ENCODE measurements around the gene CTNNBL1.

DNA sequence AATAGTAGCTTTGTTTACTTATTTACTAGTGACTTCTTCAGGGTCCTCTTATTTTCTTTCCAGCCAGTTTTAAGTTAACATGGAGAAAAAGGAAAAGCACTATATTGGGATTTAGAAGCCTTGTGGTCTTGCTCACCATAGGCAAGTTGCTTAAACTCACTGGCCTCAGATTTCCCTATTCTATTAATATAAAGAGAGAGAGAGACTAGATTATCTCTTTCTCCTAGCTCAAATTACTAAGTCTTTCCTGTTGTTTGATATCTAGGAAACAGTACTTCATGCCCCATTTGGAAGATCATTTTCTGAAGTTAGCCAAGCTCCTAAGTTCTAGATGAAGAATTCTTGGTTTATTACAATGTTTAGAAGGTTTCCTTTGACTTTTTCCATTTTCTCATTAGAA lies 32.5 kb downstream of the CTNNBL1 start:
- TF ChIP-seq, protein P1, sequence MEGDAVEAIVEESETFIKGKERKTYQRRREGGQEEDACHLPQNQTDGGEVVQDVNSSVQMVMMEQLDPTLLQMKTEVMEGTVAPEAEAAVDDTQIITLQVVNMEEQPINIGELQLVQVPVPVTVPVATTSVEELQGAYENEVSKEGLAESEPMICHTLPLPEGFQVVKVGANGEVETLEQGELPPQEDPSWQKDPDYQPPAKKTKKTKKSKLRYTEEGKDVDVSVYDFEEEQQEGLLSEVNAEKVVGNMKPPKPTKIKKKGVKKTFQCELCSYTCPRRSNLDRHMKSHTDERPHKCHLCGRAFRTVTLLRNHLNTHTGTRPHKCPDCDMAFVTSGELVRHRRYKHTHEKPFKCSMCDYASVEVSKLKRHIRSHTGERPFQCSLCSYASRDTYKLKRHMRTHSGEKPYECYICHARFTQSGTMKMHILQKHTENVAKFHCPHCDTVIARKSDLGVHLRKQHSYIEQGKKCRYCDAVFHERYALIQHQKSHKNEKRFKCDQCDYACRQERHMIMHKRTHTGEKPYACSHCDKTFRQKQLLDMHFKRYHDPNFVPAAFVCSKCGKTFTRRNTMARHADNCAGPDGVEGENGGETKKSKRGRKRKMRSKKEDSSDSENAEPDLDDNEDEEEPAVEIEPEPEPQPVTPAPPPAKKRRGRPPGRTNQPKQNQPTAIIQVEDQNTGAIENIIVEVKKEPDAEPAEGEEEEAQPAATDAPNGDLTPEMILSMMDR (conservative IDR thresholded peaks at IDR 0.05; ENCODE audit: low read depth, low read length) = no peak
- TF ChIP-seq MAFK (IDR thresholded peaks at IDR 0.05; ENCODE audit: low read depth, low read length) = no peak
- no peak for TF ChIP-seq NFE2L2 (IDR thresholded peaks at IDR 0.05; ENCODE audit: low read depth, low read length)
- TF ChIP-seq FOS (IDR thresholded peaks at IDR 0.05; ENCODE audit: low read depth, low read length) = no peak
- TF ChIP-seq, protein P2, sequence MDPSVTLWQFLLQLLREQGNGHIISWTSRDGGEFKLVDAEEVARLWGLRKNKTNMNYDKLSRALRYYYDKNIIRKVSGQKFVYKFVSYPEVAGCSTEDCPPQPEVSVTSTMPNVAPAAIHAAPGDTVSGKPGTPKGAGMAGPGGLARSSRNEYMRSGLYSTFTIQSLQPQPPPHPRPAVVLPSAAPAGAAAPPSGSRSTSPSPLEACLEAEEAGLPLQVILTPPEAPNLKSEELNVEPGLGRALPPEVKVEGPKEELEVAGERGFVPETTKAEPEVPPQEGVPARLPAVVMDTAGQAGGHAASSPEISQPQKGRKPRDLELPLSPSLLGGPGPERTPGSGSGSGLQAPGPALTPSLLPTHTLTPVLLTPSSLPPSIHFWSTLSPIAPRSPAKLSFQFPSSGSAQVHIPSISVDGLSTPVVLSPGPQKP (IDR thresholded peaks at IDR 0.05; ENCODE audit: borderline replicate concordance, low read depth, low read length) = no peak
- TF ChIP-seq RCOR1 (IDR thresholded peaks at IDR 0.05; ENCODE audit: insufficient replicate concordance, low read length) = no peak
- TF ChIP-seq BHLHE40 (IDR thresholded peaks at IDR 0.05; ENCODE audit: low read depth, low read length) = no peak
- TF ChIP-seq MAZ (IDR thresholded peaks at IDR 0.05; ENCODE audit: borderline replicate concordance, low read depth, low read length) = no peak
